Keratinocyte (primary cell): ENCODE results near the gene TTPAL. TPM values are rescaled to one million over a fixed set of nuclear protein-coding genes. Genes with fewer than 3 reads are reported as not detected.

ENCODE experiments used
- DNase-seq: peaks from one replicate; pipeline ENCODE4 v3.0.0-alpha.2; 2011; ENCODE audit warnings: low read depth, missing footprints, low spot score
- FAIRE-seq: peaks from 2 replicates; lab custom pipeline; 2011; peaks lifted over from hg19 to GRCh38; lab: Jason Lieb, UNC
- H2AFZ ChIP-seq: 2 replicates; pipeline ENCODE4 v1.6.0; 2012; ENCODE audit warnings: low read length, control low read depth, inconsistent platforms; ENCODE audit not compliant: control insufficient read depth
- H3K27ac ChIP-seq: 2 replicates; pipeline ENCODE4 v1.5.1; 2011; ENCODE audit warnings: low read length; ENCODE audit not compliant: control insufficient read depth, insufficient read depth
- H3K27me3 ChIP-seq: 3 replicates; pipeline ENCODE4 v1.6.0; 2011; ENCODE audit warnings: low read length; ENCODE audit not compliant: control insufficient read depth, insufficient read depth; ENCODE audit errors: extremely low read depth
- H3K36me3 ChIP-seq, 2 experiments: 2 replicates in 1 of 2; 3 replicates in 1 of 2; pipeline ENCODE4 v1.5.1; 2011; ENCODE audit warnings: low read length in 2 of 2, mild to moderate bottlenecking in 1 of 2; ENCODE audit not compliant: control insufficient read depth in 2 of 2, insufficient read depth in 2 of 2; ENCODE audit errors: extremely low read depth in 1 of 2
- H3K4me1 ChIP-seq: 3 replicates; pipeline ENCODE4 v1.5.1; 2011; ENCODE audit warnings: low read length; ENCODE audit not compliant: control insufficient read depth, insufficient read depth; ENCODE audit errors: extremely low read depth
- H3K4me2 ChIP-seq: 3 replicates; pipeline ENCODE4 v1.6.0; 2011; ENCODE audit warnings: low read depth, low read length; ENCODE audit not compliant: control insufficient read depth, insufficient read depth; ENCODE audit errors: extremely low read depth
- H3K4me3 ChIP-seq, 3 experiments: fragments of 200-600 bp in 1 of 3; sonication (generic) in 1 of 3; 2 replicates in 2 of 3; 3 replicates in 1 of 3; pipeline ENCODE4 v1.5.1; 2011 to 2016; ENCODE audit warnings: low read length in 3 of 3, mild to moderate bottlenecking in 3 of 3, control low read depth in 2 of 3, inconsistent platforms in 1 of 3, low read depth in 1 of 3, mixed read lengths in 1 of 3, mixed run types in 1 of 3, moderate library complexity in 1 of 3; ENCODE audit not compliant: control insufficient read depth in 2 of 3, insufficient read depth in 2 of 3; ENCODE audit errors: extremely low read depth in 1 of 3
- H3K79me2 ChIP-seq: 2 replicates; pipeline ENCODE4 v1.6.0; 2012; ENCODE audit warnings: low read length; ENCODE audit not compliant: control insufficient read depth, insufficient read depth
- H3K9ac ChIP-seq: 3 replicates; pipeline ENCODE4 v1.6.0; 2011; ENCODE audit warnings: low read length; ENCODE audit not compliant: control insufficient read depth, insufficient read depth; ENCODE audit errors: extremely low read depth
- H3K9me1 ChIP-seq: 3 replicates; pipeline ENCODE4 v1.6.0; 2011; ENCODE audit warnings: low read length; ENCODE audit not compliant: control insufficient read depth, insufficient read depth; ENCODE audit errors: extremely low read depth
- H3K9me3 ChIP-seq: 2 replicates; pipeline ENCODE4 v1.5.1; 2012; ENCODE audit warnings: low read depth, low read length; ENCODE audit not compliant: control insufficient read depth
- H4K20me1 ChIP-seq: 3 replicates; pipeline ENCODE4 v1.6.0; 2011; ENCODE audit warnings: low read length; ENCODE audit not compliant: control insufficient read depth, insufficient read depth; ENCODE audit errors: extremely low read depth
- EZH2 ChIP-seq: IDR thresholded peaks from one replicate; pipeline ENCODE4 v1.6.1; 2012; ENCODE audit warnings: inconsistent platforms, mild to moderate bottlenecking, low read length, moderate library complexity
- dilution Hi-C: fragments of 300-500 bp; cut with MboI; formaldehyde crosslinking; loops from one replicate; pipeline ENCODE4 v1.7.0; 2020; ENCODE audit warnings: low sequenced_read_pairs; ENCODE audit not compliant: extremely low pct_ligation_motif_present
- polyA minus RNA-seq, 3 experiments: library from RNA; depleted of rRNA, polyadenylated mRNA; stranded (reverse); fragments of >200 nt; gene quantifications; 1 replicate in 1 of 3; 2 replicates in 1 of 3; 3 replicates in 1 of 3; pipeline ENCODE4 v1.2.3, GENCODE V29; 2011
- polyA plus RNA-seq, 5 experiments: library from polyadenylated mRNA; depleted of rRNA in 3 of 5; stranded (reverse) in 3 of 5; stranded (forward) in 1 of 5; unstranded in 1 of 5; fragments of >200 nt; gene quantifications; 1 replicate in 1 of 5; 2 replicates in 3 of 5; 3 replicates in 1 of 5; pipeline versions ENCODE4 v1.2.1 to v1.2.3, GENCODE V29; 2011 to 2012; ENCODE audit warnings: missing spikeins in 2 of 5, low read depth in 1 of 5, low replicate concordance in 1 of 5
- TF ChIP-seq, protein P1 (sequence below), 3 experiments: IDR thresholded peaks in 1 of 3; conservative IDR thresholded peaks in 1 of 3; optimal IDR thresholded peaks in 1 of 3; 2 replicates in 2 of 3; 3 replicates in 1 of 3; pipeline versions ENCODE3 to v1.5.1; 2011; ENCODE audit warnings: low read length in 3 of 3, mild to moderate bottlenecking in 3 of 3, moderate library complexity in 2 of 3, control low read depth in 1 of 3, inconsistent platforms in 1 of 3; ENCODE audit not compliant: insufficient read depth in 2 of 3; ENCODE audit errors: extremely low read depth in 1 of 3

The TTPAL gene, protein sequence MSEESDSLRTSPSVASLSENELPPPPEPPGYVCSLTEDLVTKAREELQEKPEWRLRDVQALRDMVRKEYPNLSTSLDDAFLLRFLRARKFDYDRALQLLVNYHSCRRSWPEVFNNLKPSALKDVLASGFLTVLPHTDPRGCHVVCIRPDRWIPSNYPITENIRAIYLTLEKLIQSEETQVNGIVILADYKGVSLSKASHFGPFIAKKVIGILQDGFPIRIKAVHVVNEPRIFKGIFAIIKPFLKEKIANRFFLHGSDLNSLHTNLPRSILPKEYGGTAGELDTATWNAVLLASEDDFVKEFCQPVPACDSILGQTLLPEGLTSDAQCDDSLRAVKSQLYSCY
- polyA plus RNA-seq: 15.1 to 24.9 TPM (median 20.0 TPM) in 3 replicates
- 7.4 TPM for polyA plus RNA-seq (2011; ENCODE audit: low read depth)
- 20.5 and 23.4 TPM in 2 replicates for polyA plus RNA-seq (2011; cell fraction: cytosol; rRNA removed)
- 34.4 and 40.9 TPM in 2 replicates for polyA plus RNA-seq (2011; cell fraction: nucleus; rRNA removed)
- polyA plus RNA-seq (2012; ENCODE audit: low replicate concordance): 17.3 and 26.4 TPM in 2 replicates
- 32.5 to 94.6 TPM (median 34.1 TPM) in 3 replicates for polyA minus RNA-seq
- 23.2 TPM for polyA minus RNA-seq (2011; cell fraction: cytosol; rRNA and poly(A)+ RNA removed)
- 15.3 and 32.3 TPM in 2 replicates for polyA minus RNA-seq (2011; cell fraction: nucleus; rRNA and poly(A)+ RNA removed)

DNA sequence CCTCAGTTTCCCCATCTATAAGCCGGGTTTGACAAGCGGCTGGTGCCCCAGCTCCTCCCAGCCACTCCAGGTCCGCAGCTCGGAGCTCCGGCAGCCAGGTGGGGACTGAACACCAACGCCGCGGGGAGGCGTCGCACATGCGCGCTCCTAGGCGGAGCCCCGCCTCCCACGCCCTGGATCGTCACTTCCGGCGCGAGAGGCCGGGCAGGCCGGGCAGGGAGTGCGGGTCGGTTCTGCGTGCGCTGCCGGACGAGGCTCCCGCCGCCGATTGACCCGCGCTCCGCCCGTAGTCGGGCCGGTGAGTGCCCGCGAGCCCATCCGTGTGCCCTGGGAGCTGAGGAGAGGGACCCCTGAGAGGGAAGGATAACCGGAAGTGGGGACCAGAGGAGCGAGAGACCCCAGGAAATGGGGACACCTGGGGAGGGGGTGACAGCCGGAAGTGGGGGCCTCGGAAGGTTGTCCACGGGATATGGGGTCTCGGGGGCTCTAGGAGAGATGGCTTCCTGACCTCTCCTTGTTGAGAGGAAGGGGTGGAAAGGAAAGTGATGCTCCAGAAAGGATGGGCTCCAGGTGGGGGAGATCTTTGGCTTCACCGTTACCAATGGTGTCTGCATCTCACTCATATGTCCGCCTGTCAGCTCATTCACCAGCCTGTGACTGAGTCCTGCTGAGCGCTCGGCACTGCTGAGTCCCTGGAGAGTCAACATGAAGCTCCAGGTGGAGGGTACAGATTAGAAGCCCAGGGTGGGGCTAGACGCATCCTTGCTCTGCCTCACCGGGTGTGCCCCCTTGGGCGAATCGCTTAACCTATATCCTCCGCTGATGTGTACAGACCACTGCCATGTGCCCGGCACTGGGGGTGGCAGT, at the start of gene TTPAL:
TSS of gene TTPAL (plus strand) at position 181 of the 867 bp plus-strand sequence. CDS start 4,126 bp downstream, outside the sequence.
- no peak for FAIRE-seq

DNA sequence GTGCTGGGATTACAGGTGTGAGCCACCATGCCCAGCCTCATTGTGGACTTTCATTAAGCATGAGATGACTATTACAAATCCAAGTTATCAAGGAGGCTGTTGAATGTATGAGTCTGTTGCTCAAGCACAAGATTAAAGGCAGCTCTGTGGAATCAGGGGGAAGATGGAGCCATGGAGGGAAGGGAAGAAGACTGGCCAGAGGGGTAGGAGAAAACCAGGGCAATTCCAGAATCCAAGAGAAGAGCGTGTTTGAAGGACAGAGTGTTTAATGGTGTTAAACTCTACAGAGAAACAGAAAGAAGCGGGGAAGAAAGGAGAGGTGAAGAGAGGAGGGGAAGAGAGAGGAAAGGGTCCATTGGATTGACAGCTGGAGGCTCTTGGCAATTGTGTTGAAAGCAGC, 49.8 kb upstream of the TTPAL start:
- no peak overlapping the region for H2AFZ ChIP-seq
- H4K20me1 ChIP-seq: no peaks in the 10 kb centered on the region
- TF ChIP-seq, protein P1, sequence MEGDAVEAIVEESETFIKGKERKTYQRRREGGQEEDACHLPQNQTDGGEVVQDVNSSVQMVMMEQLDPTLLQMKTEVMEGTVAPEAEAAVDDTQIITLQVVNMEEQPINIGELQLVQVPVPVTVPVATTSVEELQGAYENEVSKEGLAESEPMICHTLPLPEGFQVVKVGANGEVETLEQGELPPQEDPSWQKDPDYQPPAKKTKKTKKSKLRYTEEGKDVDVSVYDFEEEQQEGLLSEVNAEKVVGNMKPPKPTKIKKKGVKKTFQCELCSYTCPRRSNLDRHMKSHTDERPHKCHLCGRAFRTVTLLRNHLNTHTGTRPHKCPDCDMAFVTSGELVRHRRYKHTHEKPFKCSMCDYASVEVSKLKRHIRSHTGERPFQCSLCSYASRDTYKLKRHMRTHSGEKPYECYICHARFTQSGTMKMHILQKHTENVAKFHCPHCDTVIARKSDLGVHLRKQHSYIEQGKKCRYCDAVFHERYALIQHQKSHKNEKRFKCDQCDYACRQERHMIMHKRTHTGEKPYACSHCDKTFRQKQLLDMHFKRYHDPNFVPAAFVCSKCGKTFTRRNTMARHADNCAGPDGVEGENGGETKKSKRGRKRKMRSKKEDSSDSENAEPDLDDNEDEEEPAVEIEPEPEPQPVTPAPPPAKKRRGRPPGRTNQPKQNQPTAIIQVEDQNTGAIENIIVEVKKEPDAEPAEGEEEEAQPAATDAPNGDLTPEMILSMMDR (optimal IDR thresholded peaks at IDR 0.05 in 1 of 3, IDR thresholded peaks at IDR 0.05 in 1 of 3, conservative IDR thresholded peaks at IDR 0.05 in 1 of 3; ENCODE audit: extremely low read depth in 1 of 3, insufficient read depth in 2 of 3, low read length in 3 of 3): no peak
- TF ChIP-seq EZH2: no peak
- no peak overlapping the region for H3K9ac ChIP-seq
- H3K4me2 ChIP-seq: no peak overlapping the region
- no peaks in the 10 kb centered on the region for H3K27me3 ChIP-seq
- dilution Hi-C loops: no loop called here
- no peaks in the 10 kb centered on the region for H3K9me3 ChIP-seq
- H3K9me1 ChIP-seq: no peaks in the 10 kb centered on the region
- DNase-seq (no peak), FAIRE-seq (no peak)
- H3K27ac ChIP-seq: no peak overlapping the region
- H3K79me2 ChIP-seq: no peaks in the 10 kb centered on the region
- H3K4me3 ChIP-seq: no peak overlapping the region
- no peaks in the 10 kb centered on the region for H3K36me3 ChIP-seq
- H3K4me1 ChIP-seq: peaks cover 15% of the 10 kb centered on the region

More for the DNA sequence above, at the start of gene TTPAL:
- Histone ChIP-seq H3K4me3 (peak within 1 kb of the TSS; percentile 80 to 90 (median 84)), H3K27ac (peak within 1 kb of the TSS; percentile 90), H3K9me1 (no peaks in the 10 kb centered on the region), H4K20me1 (no peaks in the 10 kb centered on the region), H3K9me3 (no peaks in the 10 kb centered on the region), H3K4me2 (peak within 1 kb of the TSS; percentile 95), H2AFZ (peak within 1 kb of the TSS; percentile 92), H3K4me1 (peaks cover 16% of the 10 kb centered on the region), H3K36me3 (peaks cover 8 to 14% of the 10 kb centered on the region in 2 experiments), H3K27me3 (no peaks in the 10 kb centered on the region), H3K79me2 (peaks cover 17% of the 10 kb centered on the region), H3K9ac (peak within 1 kb of the TSS; percentile 82)
- dilution Hi-C loops: no loop called here
- TF ChIP-seq, protein P1 (optimal IDR thresholded peaks at IDR 0.05 in 1 of 3, IDR thresholded peaks at IDR 0.05 in 1 of 3, conservative IDR thresholded peaks at IDR 0.05 in 1 of 3; ENCODE audit: extremely low read depth in 1 of 3, insufficient read depth in 2 of 3, low read length in 3 of 3): peak in 2 of 3 experiments; percentile 44 to 51
- no peak for TF ChIP-seq EZH2
- DNase-seq: peak; percentile 32
